ENCODE data around the gene ARID4A.
"Not testable (repeated sequence)": the region's sequence is repeated elsewhere in the genome, so short reads cannot be mapped to it uniquely, and the experiment has no call there.

Gene ARID4A

GRCh38 chr14:58367296-58367695 is 68.9 kb downstream of the ARID4A start:
- no peak for DNase-seq

GRCh38 chr14:58368956-58369355 is 70.6 kb downstream of the ARID4A start:
- no peak for DNase-seq

DNA sequence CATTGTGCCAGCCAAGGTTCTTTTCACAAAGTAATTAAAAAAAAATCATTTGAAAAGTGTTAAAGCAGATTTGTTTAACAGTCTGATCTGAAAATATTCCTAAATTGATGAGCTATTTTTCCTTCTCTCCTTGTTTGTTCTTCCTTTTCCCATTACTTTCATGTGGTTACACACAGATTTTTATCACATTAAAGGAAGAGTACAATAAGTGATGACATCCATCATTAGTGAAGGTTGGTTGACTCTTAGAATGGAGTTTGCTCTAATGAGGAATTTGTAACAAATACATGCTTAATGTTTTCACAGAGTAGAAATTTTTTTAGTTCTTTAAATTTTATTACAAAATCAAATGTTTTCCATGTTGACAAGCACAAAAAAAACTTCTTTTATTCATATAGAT is 78.4 kb downstream of the ARID4A start:
- no peak for DNase-seq

DNA sequence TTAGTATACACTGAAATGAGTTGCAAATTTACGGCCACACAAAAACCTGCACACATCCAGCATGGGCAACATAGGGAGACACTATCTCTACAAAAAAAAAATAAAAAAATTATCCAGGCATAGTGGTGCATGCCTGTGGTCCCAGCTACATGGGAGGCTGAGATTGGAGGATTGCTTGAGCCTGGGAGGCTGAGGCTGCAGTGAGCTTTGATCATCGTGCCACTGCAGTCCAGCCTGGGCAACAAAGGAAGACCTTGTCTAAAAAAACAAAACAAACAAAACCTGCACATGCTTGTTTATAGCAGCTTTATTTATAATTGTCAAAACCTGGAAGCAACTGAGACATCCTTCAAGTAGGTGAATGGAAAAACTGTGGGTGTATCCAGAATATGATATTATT is 92.5 kb downstream of the ARID4A start:
- no peak for DNase-seq

DNA sequence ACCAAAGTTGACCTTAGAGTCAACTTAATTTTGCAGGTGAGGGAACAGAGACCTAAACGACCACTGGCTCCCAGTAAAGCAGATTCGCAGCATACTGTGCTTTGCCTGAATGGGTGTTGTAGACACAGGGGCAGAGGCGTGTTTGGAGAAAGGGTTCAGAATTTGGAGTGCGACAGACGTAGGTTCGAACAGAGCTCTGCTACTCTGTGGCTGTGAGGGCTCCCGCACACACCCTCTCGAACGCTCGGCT is 97.1 kb downstream of the ARID4A start:
- no peak for DNase-seq

- DNase-seq: peak; percentile 75 to 92 (median 81)
Measured at GRCh38 chr14:58395812-58396788, 97.7 kb downstream of the ARID4A start, which contains the start of gene TOMM20L. Gene TOMM20L, plus strand, starts transcription at chr14:58395930. Its CDS starts 28 bp downstream, at chr14:58395958.

DNA sequence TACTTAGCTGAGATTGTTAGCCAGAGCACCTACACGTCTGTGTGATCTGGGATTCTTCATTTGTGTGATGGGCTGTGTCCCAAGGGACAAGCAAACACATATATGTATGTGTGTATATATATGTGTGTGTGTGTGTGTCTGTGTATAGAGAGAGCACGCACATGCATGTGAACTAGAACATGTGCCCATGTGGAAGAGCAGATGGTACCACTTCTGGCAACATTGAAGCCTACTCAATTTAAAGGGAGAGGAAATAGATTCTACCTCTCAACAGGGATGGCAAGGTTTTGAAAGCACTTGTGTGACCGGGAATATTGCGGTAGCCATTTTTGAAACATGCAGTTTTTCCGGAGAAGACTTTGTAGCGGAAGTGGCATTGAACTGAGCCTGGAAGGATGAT is 98.8 kb downstream of the ARID4A start:
- DNase-seq: no peak

- DNase-seq: no peak
Measured at GRCh38 chr14:58398495-58398894, 100.1 kb downstream of the ARID4A start.

- DNase-seq: no peak
Measured at GRCh38 chr14:58398895-58399294, 100.5 kb downstream of the ARID4A start.

DNA sequence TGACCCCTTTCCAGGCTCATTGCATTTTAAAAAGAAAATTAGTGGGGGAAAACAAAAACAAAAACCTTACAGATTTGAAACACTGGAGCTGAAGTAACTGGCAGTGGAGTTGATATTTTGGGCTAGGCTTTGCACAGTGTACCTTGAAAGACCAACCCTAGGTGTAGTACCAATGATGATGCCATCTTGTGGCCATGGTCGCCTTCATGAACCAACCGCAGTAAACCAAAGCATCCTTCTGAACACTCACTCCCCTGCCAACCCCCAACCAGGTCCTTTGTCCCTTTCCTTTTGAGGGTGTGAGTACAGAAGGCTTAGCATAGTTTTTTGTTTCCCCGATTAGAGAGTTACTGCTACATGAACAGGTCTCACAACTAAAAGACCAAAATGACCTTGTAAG is 103.2 kb downstream of the ARID4A start:
- no peak for DNase-seq

DNA sequence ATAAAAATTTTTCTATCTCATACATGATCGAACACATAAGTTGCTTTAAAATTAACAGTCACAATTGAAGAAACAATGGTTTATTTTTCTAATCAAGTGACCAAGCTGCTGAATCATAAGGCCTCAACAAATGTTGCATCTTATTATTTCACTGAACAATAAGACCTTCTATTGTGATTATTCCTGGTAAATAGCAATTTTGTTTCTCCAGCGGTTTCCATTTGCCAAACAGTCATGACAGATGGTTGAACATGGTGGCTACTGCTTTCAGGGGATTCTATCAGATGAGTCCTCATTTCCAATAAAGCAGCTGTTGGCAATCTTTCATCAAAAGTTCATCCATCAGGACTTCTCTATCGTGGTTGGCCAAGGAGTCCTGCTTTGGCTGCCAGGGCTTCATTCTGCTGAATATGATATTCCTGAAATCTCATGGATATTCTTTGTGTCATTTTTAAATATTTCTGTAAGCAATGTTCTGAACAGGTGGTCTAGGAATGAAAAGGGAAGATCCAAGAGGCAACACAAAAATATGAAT is 110.4 kb downstream of the ARID4A start:
- no peak for DNase-seq

GRCh38 chr14:58414845-58415244 is 116.5 kb downstream of the ARID4A start:
- no peak for DNase-seq

DNA sequence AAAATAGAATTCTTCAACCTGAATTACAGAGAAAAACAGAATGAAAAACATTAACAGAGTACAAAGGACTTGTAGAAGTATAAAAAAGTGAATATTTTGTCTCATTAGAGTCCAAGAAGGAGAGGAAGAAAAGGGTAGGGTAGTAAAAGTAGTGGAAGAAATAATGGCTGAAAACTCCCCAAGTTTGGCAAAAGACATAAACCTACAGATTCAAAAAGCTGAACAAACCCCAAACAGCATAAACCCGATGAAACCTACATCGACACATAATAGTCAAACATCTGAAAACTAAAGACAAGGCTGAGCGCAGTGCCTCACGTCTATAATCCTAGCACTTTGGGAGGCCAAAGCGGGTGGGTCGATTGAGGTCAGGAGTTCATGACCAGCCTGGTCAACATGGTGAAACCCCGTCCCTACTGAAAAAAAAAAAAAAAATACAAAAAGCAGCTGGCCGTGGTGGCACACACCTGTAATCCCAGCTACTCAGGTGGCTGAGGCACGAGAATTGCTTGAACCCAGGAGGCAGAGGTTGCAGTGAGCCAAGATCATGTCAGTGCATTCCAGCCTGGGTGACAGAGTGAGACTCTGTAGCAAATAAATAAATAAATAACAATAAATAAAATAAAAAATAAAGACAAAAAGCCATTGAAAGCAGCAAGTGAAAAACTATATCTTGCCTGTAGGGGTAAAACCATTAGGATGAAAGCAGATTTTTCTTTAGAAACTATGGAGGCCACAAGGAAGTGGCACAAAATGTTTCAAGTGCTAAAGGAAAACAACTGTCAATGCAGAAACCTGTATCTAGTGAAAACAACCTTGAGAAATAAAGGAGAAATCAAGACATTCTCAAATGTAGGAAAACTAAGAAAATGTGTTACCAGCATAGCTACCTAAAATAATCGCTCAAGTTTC is 117.5 kb downstream of the ARID4A start:
- DNase-seq: no peak

DNA sequence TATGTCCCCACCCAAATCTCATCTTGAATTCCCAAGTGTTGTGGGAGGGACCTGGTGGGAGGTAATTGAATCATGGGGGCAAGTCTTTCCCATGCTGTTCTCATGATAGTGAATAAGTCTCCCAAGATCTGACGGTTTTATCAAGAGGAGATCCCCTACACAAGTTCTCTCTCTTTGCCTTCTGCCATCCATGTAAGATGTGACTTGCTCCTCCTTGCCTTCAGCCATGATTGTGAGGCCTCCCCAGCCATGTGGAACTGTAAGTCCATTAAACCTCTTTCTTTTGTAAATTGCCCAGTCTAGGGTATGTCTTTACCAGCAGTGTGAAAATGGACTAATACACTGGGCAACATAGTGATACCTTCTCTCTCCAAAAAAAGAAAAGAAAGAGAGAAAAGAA is 118.6 kb downstream of the ARID4A start:
- not testable (repeated sequence) for DNase-seq
